Measurements from ENCODE around the gene CCNI2.

CCNI2 gene

GRCh38 chr5:132750471-132751230 is 3.4 kb downstream of the CCNI2 start:
- DNase-seq = no peak

- no peak for DNase-seq
These were observed 4.2 kb downstream of the CCNI2 start for GRCh38 chr5:132751444-132751843.

- no peak for DNase-seq
These were observed 4.8 kb downstream of the CCNI2 start for GRCh38 chr5:132751971-132752580.

GRCh38 chr5:132752581-132753125 is 5.4 kb downstream of the CCNI2 start:
- no peak for DNase-seq

GRCh38 chr5:132753135-132753987 is 6.1 kb downstream of the CCNI2 start:
- DNase-seq = no peak

- DNase-seq = no peak
These were observed 6.9 kb downstream of the CCNI2 start for GRCh38 chr5:132754111-132754510.

GRCh38 chr5:132754947-132755346 is 7.7 kb downstream of the CCNI2 start:
- no peak for DNase-seq

- DNase-seq = no peak
These were observed 9.3 kb downstream of the CCNI2 start for GRCh38 chr5:132756542-132756941.

- DNase-seq = no peak
These were observed 11.2 kb downstream of the CCNI2 start for GRCh38 chr5:132758451-132758850.

GRCh38 chr5:132759114-132760048 is 12.2 kb downstream of the CCNI2 start:
- no peak for DNase-seq

- no peak for DNase-seq
These were observed 12.8 kb downstream of the CCNI2 start for GRCh38 chr5:132760049-132760420.

GRCh38 chr5:132760601-132761317 is 13.5 kb downstream of the CCNI2 start:
- no peak for DNase-seq

GRCh38 chr5:132761321-132762240 is 14.4 kb downstream of the CCNI2 start:
- no peak for DNase-seq

GRCh38 chr5:132762246-132763000 is 15.2 kb downstream of the CCNI2 start:
- DNase-seq = no peak

GRCh38 chr5:132763181-132764036 is 16.2 kb downstream of the CCNI2 start:
- no peak for DNase-seq

- no peak for DNase-seq
These were observed 16.8 kb downstream of the CCNI2 start for GRCh38 chr5:132764051-132764450.

- DNase-seq = no peak
These were observed 17.5 kb downstream of the CCNI2 start for GRCh38 chr5:132764671-132765238.

GRCh38 chr5:132765311-132766019 is 18.2 kb downstream of the CCNI2 start:
- DNase-seq = no peak
